Nephron (organoid): ENCODE data around the gene HDLBP.

Experiments used
- H3K27ac Mint-ChIP-seq, 3 experiments: 2 replicates each; pipeline ENCODE4 v1.8.0; 2020; ENCODE audit warnings: mixed read lengths in 3 of 3, mild to moderate bottlenecking in 2 of 3, moderate library complexity in 1 of 3
- H3K27me3 Mint-ChIP-seq: 2 replicates; pipeline ENCODE4 v1.8.0; 2021; ENCODE audit warnings: low read depth, mild to moderate bottlenecking, moderate library complexity, mixed read lengths
- H3K36me3 Mint-ChIP-seq: 2 replicates; pipeline ENCODE4 v1.8.0; 2020; ENCODE audit warnings: low read depth, mixed read lengths
- H3K4me1 Mint-ChIP-seq: 2 replicates; pipeline ENCODE4 v1.8.0; 2020; ENCODE audit warnings: mixed read lengths
- H3K4me3 Mint-ChIP-seq, 3 experiments: 2 replicates each; pipeline ENCODE4 v1.8.0; 2020; ENCODE audit warnings: mild to moderate bottlenecking in 3 of 3, mixed read lengths in 3 of 3, moderate library complexity in 2 of 3
- H3K9me3 Mint-ChIP-seq: 2 replicates; pipeline ENCODE4 v1.8.0; 2020; ENCODE audit warnings: mixed read lengths
- CTCF ChIP-seq, 3 experiments: fragments of 200-600 bp; sonication (generic); IDR thresholded peaks; one replicate each; pipeline ENCODE4 v1.5.0; 2021; ENCODE audit warnings: antibody characterized with exemption in 3 of 3; ENCODE audit not compliant: unreplicated experiment in 3 of 3

HDLBP gene

GRCh38 chr2:241201445-241202267 is 113.8 kb downstream of the HDLBP start:
- H3K27me3 Mint-ChIP-seq: no peaks in the 10 kb centered on the region
- H3K9me3 Mint-ChIP-seq: no peaks in the 10 kb centered on the region
- H3K27ac Mint-ChIP-seq: no peak overlapping the region
- no peaks in the 10 kb centered on the region for H3K36me3 Mint-ChIP-seq
- H3K4me3 Mint-ChIP-seq: no peak overlapping the region
- TF ChIP-seq CTCF (IDR thresholded peaks at IDR 0.05; ENCODE audit: unreplicated experiment in 3 of 3): no peak
- peaks cover 5% of the 10 kb centered on the region for H3K4me1 Mint-ChIP-seq

GRCh38 chr2:241200822-241201395 is 114.6 kb downstream of the HDLBP start:
- Mint-ChIP-seq H3K4me1 (peaks cover 5% of the 10 kb centered on the region), H3K36me3 (no peaks in the 10 kb centered on the region), H3K27me3 (no peaks in the 10 kb centered on the region), H3K27ac (no peak overlapping the region), H3K9me3 (no peaks in the 10 kb centered on the region), H3K4me3 (no peak overlapping the region)
- no peak for TF ChIP-seq CTCF (IDR thresholded peaks at IDR 0.05; ENCODE audit: unreplicated experiment in 3 of 3)

GRCh38 chr2:241199897-241200821 is 115.3 kb downstream of the HDLBP start:
- H3K9me3 Mint-ChIP-seq: no peaks in the 10 kb centered on the region
- H3K36me3 Mint-ChIP-seq: no peaks in the 10 kb centered on the region
- no peak overlapping the region for H3K4me3 Mint-ChIP-seq
- H3K4me1 Mint-ChIP-seq: peaks cover 5% of the 10 kb centered on the region
- no peaks in the 10 kb centered on the region for H3K27me3 Mint-ChIP-seq
- TF ChIP-seq CTCF (IDR thresholded peaks at IDR 0.05; ENCODE audit: unreplicated experiment in 3 of 3): no peak
- H3K27ac Mint-ChIP-seq: no peak overlapping the region

GRCh38 chr2:241199286-241199685 is 116.2 kb downstream of the HDLBP start:
- no peaks in the 10 kb centered on the region for H3K27me3 Mint-ChIP-seq
- H3K4me3 Mint-ChIP-seq: no peak overlapping the region
- peaks cover 5% of the 10 kb centered on the region for H3K4me1 Mint-ChIP-seq
- H3K27ac Mint-ChIP-seq: no peak overlapping the region
- no peaks in the 10 kb centered on the region for H3K9me3 Mint-ChIP-seq
- no peak for TF ChIP-seq CTCF (IDR thresholded peaks at IDR 0.05; ENCODE audit: unreplicated experiment in 3 of 3)
- no peaks in the 10 kb centered on the region for H3K36me3 Mint-ChIP-seq

GRCh38 chr2:241198381-241199279 is 116.8 kb downstream of the HDLBP start:
- Mint-ChIP-seq H3K9me3 (no peaks in the 10 kb centered on the region), H3K36me3 (no peaks in the 10 kb centered on the region), H3K4me3 (no peak overlapping the region), H3K4me1 (peaks cover 5% of the 10 kb centered on the region), H3K27ac (no peak overlapping the region), H3K27me3 (no peaks in the 10 kb centered on the region)
- no peak for TF ChIP-seq CTCF (IDR thresholded peaks at IDR 0.05; ENCODE audit: unreplicated experiment in 3 of 3)
